ENCODE data around the gene CTDSP1.

DNA sequence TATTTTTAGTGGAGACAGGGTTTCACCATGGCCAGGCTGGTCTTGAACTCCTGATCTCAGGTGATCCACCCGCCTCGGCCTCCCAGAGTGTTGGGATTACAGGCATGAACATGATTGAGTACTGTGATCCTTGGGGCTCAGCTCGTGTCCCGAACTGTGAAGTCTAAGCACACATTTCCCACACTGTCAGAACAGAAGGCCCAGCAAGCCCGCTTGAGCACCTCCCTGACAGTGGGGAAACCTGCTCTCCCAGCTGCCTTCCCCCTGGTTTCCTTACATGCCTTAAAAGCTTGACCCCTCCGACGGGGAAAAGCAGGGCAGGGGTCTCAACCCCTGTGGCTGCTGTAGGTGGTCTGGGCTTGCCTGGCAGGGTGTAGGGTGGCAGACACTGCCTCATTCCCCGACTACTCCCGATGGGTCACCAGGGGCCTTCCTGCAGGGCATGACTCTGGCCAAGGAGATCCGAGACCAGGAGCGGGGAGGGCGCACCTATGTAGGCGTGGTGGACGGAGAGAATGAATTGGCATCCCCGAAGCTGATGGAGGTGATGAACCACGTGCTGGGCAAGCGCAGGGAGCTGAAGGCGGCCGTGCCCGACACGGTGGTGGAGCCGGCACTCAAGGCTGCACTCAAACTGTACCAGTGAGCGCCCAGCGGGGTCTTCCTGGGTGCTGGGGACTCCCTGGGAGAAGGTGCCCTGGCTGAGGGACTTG is 29.3 kb downstream of the CTDSP1 start:
- TF ChIP-seq, protein P1, sequence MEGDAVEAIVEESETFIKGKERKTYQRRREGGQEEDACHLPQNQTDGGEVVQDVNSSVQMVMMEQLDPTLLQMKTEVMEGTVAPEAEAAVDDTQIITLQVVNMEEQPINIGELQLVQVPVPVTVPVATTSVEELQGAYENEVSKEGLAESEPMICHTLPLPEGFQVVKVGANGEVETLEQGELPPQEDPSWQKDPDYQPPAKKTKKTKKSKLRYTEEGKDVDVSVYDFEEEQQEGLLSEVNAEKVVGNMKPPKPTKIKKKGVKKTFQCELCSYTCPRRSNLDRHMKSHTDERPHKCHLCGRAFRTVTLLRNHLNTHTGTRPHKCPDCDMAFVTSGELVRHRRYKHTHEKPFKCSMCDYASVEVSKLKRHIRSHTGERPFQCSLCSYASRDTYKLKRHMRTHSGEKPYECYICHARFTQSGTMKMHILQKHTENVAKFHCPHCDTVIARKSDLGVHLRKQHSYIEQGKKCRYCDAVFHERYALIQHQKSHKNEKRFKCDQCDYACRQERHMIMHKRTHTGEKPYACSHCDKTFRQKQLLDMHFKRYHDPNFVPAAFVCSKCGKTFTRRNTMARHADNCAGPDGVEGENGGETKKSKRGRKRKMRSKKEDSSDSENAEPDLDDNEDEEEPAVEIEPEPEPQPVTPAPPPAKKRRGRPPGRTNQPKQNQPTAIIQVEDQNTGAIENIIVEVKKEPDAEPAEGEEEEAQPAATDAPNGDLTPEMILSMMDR (IDR thresholded peaks at IDR 0.05; ENCODE audit: poor library complexity, severe bottlenecking), result no peak
- no peak for TF ChIP-seq POLR2AphosphoS5 (IDR thresholded peaks at IDR 0.05)
- TF ChIP-seq EP300 (conservative IDR thresholded peaks at IDR 0.05; ENCODE audit: poor library complexity, severe bottlenecking), result no peak
- TF ChIP-seq REST (IDR thresholded peaks at IDR 0.05; ENCODE audit: borderline replicate concordance), result no peak
